Smooth muscle cell (in vitro differentiated cells): ENCODE data around the gene HCK. TPM values are rescaled to one million over a fixed set of nuclear protein-coding genes. Genes with fewer than 3 reads are reported as not detected.

Experiments used
- DNase-seq: peaks from one replicate; lab custom pipeline; 2025; ENCODE audit not compliant: unreplicated experiment; lab: John Stamatoyannopoulos, UW
- H2AFZ ChIP-seq: fragments of 200-600 bp; sonication (generic); 2 replicates; pipeline ENCODE4 v1.6.0; 2016; ENCODE audit warnings: antibody characterized with exemption, low read depth, mild to moderate bottlenecking
- H3F3A ChIP-seq: fragments of 200-600 bp; sonication (generic); 2 replicates; pipeline ENCODE4 v1.6.0; 2017; ENCODE audit warnings: antibody characterized with exemption, low read depth
- H3K27ac ChIP-seq: fragments of 200-600 bp; sonication (generic); 2 replicates; pipeline ENCODE4 v1.5.1; 2016; ENCODE audit warnings: low read depth, mild to moderate bottlenecking
- H3K27me3 ChIP-seq: fragments of 200-600 bp; sonication (generic); 2 replicates; pipeline ENCODE4 v1.6.1; 2016; ENCODE audit warnings: low read depth, mild to moderate bottlenecking
- H3K36me3 ChIP-seq: fragments of 200-600 bp; sonication (generic); 2 replicates; pipeline ENCODE4 v1.5.1; 2016; ENCODE audit warnings: low read depth
- H3K4me1 ChIP-seq: fragments of 200-600 bp; sonication (generic); 2 replicates; pipeline ENCODE4 v1.5.1; 2016; ENCODE audit warnings: low read depth
- H3K4me2 ChIP-seq: fragments of 200-600 bp; sonication (generic); 2 replicates; pipeline ENCODE4 v1.6.0; 2016; ENCODE audit warnings: mild to moderate bottlenecking
- H3K4me3 ChIP-seq: fragments of 200-600 bp; sonication (generic); 2 replicates; pipeline ENCODE4 v1.5.1; 2016; ENCODE audit warnings: mild to moderate bottlenecking
- H3K79me2 ChIP-seq: fragments of 200-600 bp; sonication (generic); 2 replicates; pipeline ENCODE4 v1.6.0; 2016; ENCODE audit warnings: low read depth, mild to moderate bottlenecking
- H3K9ac ChIP-seq: fragments of 200-600 bp; sonication (generic); 2 replicates; pipeline ENCODE4 v1.6.0; 2016; ENCODE audit warnings: low read depth
- H3K9me3 ChIP-seq: fragments of 200-600 bp; sonication (generic); replicated peaks from 2 replicates; pipeline ENCODE4 v1.5.1; 2016; ENCODE audit warnings: low read depth
- H4K20me1 ChIP-seq: fragments of 200-600 bp; sonication (generic); 2 replicates; pipeline ENCODE4 v1.6.0; 2016; ENCODE audit warnings: low read depth
- CTCF ChIP-seq: fragments of 200-600 bp; sonication (generic); IDR thresholded peaks from 2 replicates; pipeline ENCODE4 v1.5.1; 2017; ENCODE audit warnings: borderline replicate concordance, mild to moderate bottlenecking, antibody characterized with exemption; ENCODE audit not compliant: insufficient read depth, poor library complexity, severe bottlenecking
- WGBS: methylation state at CpG from one replicate; pipeline ENCODE4 v1.1.7; 2016; ENCODE audit warnings: low lambda C conversion rate; 5-methylcytosine and 5-hydroxymethylcytosine counted together
- polyA plus RNA-seq: library from polyadenylated mRNA; unstranded; fragments of >200 nt; fragmentation: Nextera tagmentation; extraction: Ambion mirVana; gene quantifications from 2 replicates; pipeline ENCODE4 v1.2.1, GENCODE V29; 2016
- total RNA-seq: library from RNA; depleted of rRNA; stranded (reverse); fragments of >200 nt; gene quantifications from 2 replicates; pipeline ENCODE4 v1.2.3, GENCODE V29; 2014

The HCK gene
- total and polyA plus RNA-seq, 2 experiments from 2014 or later = 2.0 to 2.4 TPM

- peak overlapping the region; percentile 93 for H2AFZ ChIP-seq
- no peak for DNase-seq
Measured at GRCh38 chr20:32110173-32110704, 58.2 kb downstream of the HCK start.

GRCh38 chr20:32110727-32111126 lies 58.7 kb downstream of the HCK start:
- 86% methylated on average over 3 of the region's 3 CpGs for WGBS
- H3K9ac ChIP-seq = peak overlapping the region; percentile 99
- peak overlapping the region; percentile 99 for H3K4me2 ChIP-seq
- H3K27me3 ChIP-seq = peaks cover 5% of the 10 kb centered on the region
- no peak overlapping the region for H2AFZ ChIP-seq
- peaks cover 46% of the 10 kb centered on the region for H4K20me1 ChIP-seq
- H3K36me3 ChIP-seq = no peaks in the 10 kb centered on the region
- H3K27ac ChIP-seq = peak overlapping the region; percentile 98
- H3F3A ChIP-seq = peaks cover 10% of the 10 kb centered on the region
- H3K79me2 ChIP-seq = peaks cover 61% of the 10 kb centered on the region
- TF ChIP-seq CTCF = no peak
- no peaks in the 10 kb centered on the region for H3K9me3 ChIP-seq
- no peak for DNase-seq
- peaks cover 13% of the 10 kb centered on the region for H3K4me1 ChIP-seq
- H3K4me3 ChIP-seq = peak overlapping the region; percentile 78

More at GRCh38 chr20:32110173-32110704, 58.2 kb downstream of the HCK start:
- peaks cover 56% of the 10 kb centered on the region for H3K79me2 ChIP-seq
- no peaks in the 10 kb centered on the region for H3K36me3 ChIP-seq
- peaks cover 13% of the 10 kb centered on the region for H3K4me1 ChIP-seq
- H4K20me1 ChIP-seq = peaks cover 42% of the 10 kb centered on the region
- H3K9ac ChIP-seq = peak overlapping the region; percentile 99
- H3K4me3 ChIP-seq = peak overlapping the region; percentile 78
- no peak for TF ChIP-seq CTCF
- peaks cover 8% of the 10 kb centered on the region for H3F3A ChIP-seq
- WGBS = 5% methylated on average over 8 of the region's 8 CpGs
- peaks cover 9% of the 10 kb centered on the region for H3K27me3 ChIP-seq
- peak overlapping the region; percentile 99 for H3K4me2 ChIP-seq
- H3K27ac ChIP-seq = peak overlapping the region; percentile 98
- no peaks in the 10 kb centered on the region for H3K9me3 ChIP-seq

GRCh38 chr20:32111156-32111686 lies 59.2 kb downstream of the HCK start:
- H4K20me1 ChIP-seq = peaks cover 51% of the 10 kb centered on the region
- no peaks in the 10 kb centered on the region for H3K9me3 ChIP-seq
- H3K4me2 ChIP-seq = peak overlapping the region; percentile 99
- WGBS = 92% methylated on average over 3 of the region's 3 CpGs
- peaks cover 5% of the 10 kb centered on the region for H3K27me3 ChIP-seq
- H3K9ac ChIP-seq = peak overlapping the region; percentile 99
- H3K27ac ChIP-seq = no peak overlapping the region
- H2AFZ ChIP-seq = no peak overlapping the region
- H3K79me2 ChIP-seq = peaks cover 66% of the 10 kb centered on the region
- DNase-seq = no peak
- H3K36me3 ChIP-seq = no peaks in the 10 kb centered on the region
- H3K4me1 ChIP-seq = peaks cover 13% of the 10 kb centered on the region
- H3F3A ChIP-seq = peaks cover 10% of the 10 kb centered on the region
- TF ChIP-seq CTCF = no peak
- H3K4me3 ChIP-seq = peak overlapping the region; percentile 78

- no peak for DNase-seq
Measured at GRCh38 chr20:32111753-32112152, 59.7 kb downstream of the HCK start.

More at GRCh38 chr20:32111753-32112152, 59.7 kb downstream of the HCK start:
- Histone ChIP-seq H3F3A (peaks cover 10% of the 10 kb centered on the region), H3K27me3 (peaks cover 3% of the 10 kb centered on the region), H2AFZ (no peak overlapping the region), H4K20me1 (peaks cover 57% of the 10 kb centered on the region), H3K27ac (no peak overlapping the region), H3K4me3 (no peak overlapping the region), H3K9me3 (no peaks in the 10 kb centered on the region), H3K4me1 (peaks cover 13% of the 10 kb centered on the region), H3K79me2 (peaks cover 71% of the 10 kb centered on the region), H3K36me3 (no peaks in the 10 kb centered on the region), H3K9ac (no peak overlapping the region), H3K4me2 (peak overlapping the region; percentile 99)
- TF ChIP-seq CTCF = no peak
- 97% methylated on average over 3 of the region's 3 CpGs for WGBS
